ENCODE results near the gene AHNAK2. TPM values are rescaled to one million over a fixed set of nuclear protein-coding genes. Genes with fewer than 3 reads are reported as not detected.
A peak's percentile ranks its signal among the peaks of the same experiment; 100 is the strongest.

AHNAK2 gene
- total RNA-seq, 1 donor from 2014 or later, result 2.5 TPM

GRCh38 chr14:105014032-105014431 lies 35.9 kb upstream of the AHNAK2 start:
- intact Hi-C loops (cut with DNase I), result no loop called here
- ATAC-seq, result no peak
- no peak for DNase-seq (ENCODE audit: missing footprints)

GRCh38 chr14:105013150-105013785 lies 35.1 kb upstream of the AHNAK2 start:
- DNase-seq (ENCODE audit: missing footprints) (no peak), ATAC-seq (peak; percentile 61)
- intact Hi-C loops (cut with DNase I), result no loop called here

GRCh38 chr14:105012171-105012985 lies 34.2 kb upstream of the AHNAK2 start:
- ATAC-seq (peak; percentile 64), DNase-seq (ENCODE audit: missing footprints) (peak; percentile 45)
- intact Hi-C loops (cut with DNase I), result no loop called here

GRCh38 chr14:105011312-105011990 lies 33.3 kb upstream of the AHNAK2 start:
- intact Hi-C loops (cut with DNase I), result no loop called here
- DNase-seq (ENCODE audit: missing footprints) (no peak), ATAC-seq (no peak)

- no peak for ATAC-seq
- intact Hi-C loops (cut with DNase I), result no loop called here
These were observed 32.7 kb upstream of the AHNAK2 start for GRCh38 chr14:105010891-105011291.

GRCh38 chr14:105010106-105010505 lies 31.9 kb upstream of the AHNAK2 start:
- intact Hi-C loops (cut with DNase I), result no loop called here
- no peak for ATAC-seq

More at GRCh38 chr14:105010891-105011291, 32.7 kb upstream of the AHNAK2 start:
- peak; percentile 73 for DNase-seq (ENCODE audit: missing footprints)

GRCh38 chr14:105007593-105008264 lies 29.6 kb upstream of the AHNAK2 start:
- DNase-seq (ENCODE audit: missing footprints) (no peak), ATAC-seq (no peak)
- intact Hi-C loops (cut with DNase I), result no loop called here

More at GRCh38 chr14:105010106-105010505, 31.9 kb upstream of the AHNAK2 start:
- no peak for DNase-seq (ENCODE audit: missing footprints)

- DNase-seq (ENCODE audit: missing footprints) (peak; percentile 30), ATAC-seq (peak; percentile 39)
- intact Hi-C loops (cut with DNase I), result no loop called here
These were observed 28.8 kb upstream of the AHNAK2 start for GRCh38 chr14:105006831-105007592.

GRCh38 chr14:105005929-105006830 lies 28.0 kb upstream of the AHNAK2 start:
- intact Hi-C loops (cut with DNase I), result no loop called here
- no peak for ATAC-seq
- peak; percentile 53 for DNase-seq (ENCODE audit: missing footprints)

GRCh38 chr14:105005329-105005928 lies 27.3 kb upstream of the AHNAK2 start:
- intact Hi-C loops (cut with DNase I), result no loop called here
- peak; percentile 18 for DNase-seq (ENCODE audit: missing footprints)
- ATAC-seq, result no peak

- DNase-seq (ENCODE audit: missing footprints), result peak; percentile 14
- intact Hi-C loops (cut with DNase I), result no loop called here
- no peak for ATAC-seq
These were observed 21.2 kb upstream of the AHNAK2 start for GRCh38 chr14:104999361-104999760.

GRCh38 chr14:104998801-104999200 lies 20.6 kb upstream of the AHNAK2 start:
- intact Hi-C loops (cut with DNase I), result no loop called here
- ATAC-seq (no peak), DNase-seq (ENCODE audit: missing footprints) (no peak)

- ATAC-seq, result no peak
- intact Hi-C loops (cut with DNase I), result no loop called here
- DNase-seq (ENCODE audit: missing footprints), result peak; percentile 50
These were observed 18.3 kb upstream of the AHNAK2 start for GRCh38 chr14:104996483-104996882.

GRCh38 chr14:104996032-104996431 lies 17.9 kb upstream of the AHNAK2 start:
- DNase-seq (ENCODE audit: missing footprints) (peak; percentile 30), ATAC-seq (no peak)
- intact Hi-C loops (cut with DNase I), result no loop called here

- intact Hi-C loops (cut with DNase I), result no loop called here
- peak; percentile 18 for DNase-seq (ENCODE audit: missing footprints)
- ATAC-seq, result no peak
These were observed 16.8 kb upstream of the AHNAK2 start for GRCh38 chr14:104994978-104995377.

GRCh38 chr14:104993808-104994591 lies 15.8 kb upstream of the AHNAK2 start:
- intact Hi-C loops (cut with DNase I), result no loop called here
- peak; percentile 45 for DNase-seq (ENCODE audit: missing footprints)
- ATAC-seq, result no peak

Measured in Right ventricle myocardium inferior (tissue), 1 donor.